IMR-90 (cell line): ENCODE data around the gene AKAP13. TPM values are rescaled to one million over a fixed set of nuclear protein-coding genes. Genes with fewer than 3 reads are reported as not detected.

Experiments used
- ATAC-seq: fragments of 200-7000 bp; cut with Tn5 transposase; 2 replicates; pipeline ENCODE4 v1.9.1; 2020; ENCODE audit warnings: low read depth, mild to moderate bottlenecking, moderate library complexity
- BruUV-seq: library from RNA; stranded (reverse); fragments of 400-500 nt; replicated peaks from 2 replicates; lab custom pipeline; 2021; lab: Mats Ljungman, UMichigan
- CTCF ChIA-PET: fragments of 300-600 bp; formaldehyde crosslinking; extraction: SDS; loops from one replicate; lab custom pipeline; 2021; ENCODE audit warnings: antibody characterized with exemption; lab: Yijun Ruan, JAX
- POLR2A ChIA-PET: fragments of 300-600 bp; sonication (Branson Sonifier 250); formaldehyde crosslinking; loops from one replicate; lab custom pipeline; 2022; ENCODE audit warnings: antibody characterized with exemption; ENCODE audit not compliant: unreplicated experiment; lab: Charles Lee
- DNase-seq: peaks from one replicate; pipeline ENCODE4 v3.0.0; 2013
- H2AFZ ChIP-seq: replicated peaks from 2 replicates; pipeline ENCODE3; 2013; ENCODE audit warnings: low read length, mild to moderate bottlenecking; ENCODE audit not compliant: poor library complexity
- H2AK5ac ChIP-seq: 2 replicates; pipeline ENCODE4 v1.6.1; 2013; ENCODE audit warnings: low read depth, low read length, inconsistent platforms
- H2AK9ac ChIP-seq: replicated peaks from 2 replicates; pipeline ENCODE3; 2013; ENCODE audit warnings: mild to moderate bottlenecking, low read depth, low read length, moderate library complexity; ENCODE audit not compliant: poor library complexity
- H2BK120ac ChIP-seq: 2 replicates; pipeline ENCODE4 v1.6.1; 2013; ENCODE audit warnings: low read depth, low read length, inconsistent platforms
- H2BK15ac ChIP-seq: 3 replicates; pipeline ENCODE4 v1.6.1; 2013; ENCODE audit warnings: low read depth, low read length, inconsistent platforms
- H2BK20ac ChIP-seq: 2 replicates; pipeline ENCODE4 v1.6.1; 2013; ENCODE audit warnings: low read depth, mild to moderate bottlenecking, inconsistent platforms, low read length, moderate library complexity
- H2BK5ac ChIP-seq: 2 replicates; pipeline ENCODE4 v1.6.1; 2013; ENCODE audit warnings: mild to moderate bottlenecking, low read depth, low read length, inconsistent platforms; ENCODE audit not compliant: poor library complexity, severe bottlenecking
- H3K14ac ChIP-seq: replicated peaks from 2 replicates; pipeline ENCODE4 v1.6.1; 2013; ENCODE audit warnings: low read depth, low read length, inconsistent platforms
- H3K18ac ChIP-seq: 2 replicates; pipeline ENCODE4 v1.6.1; 2013; ENCODE audit warnings: low read depth, low read length, control low read depth
- H3K23ac ChIP-seq: 2 replicates; pipeline ENCODE4 v1.6.1; 2013; ENCODE audit warnings: low read depth, low read length, inconsistent platforms
- H3K27ac ChIP-seq: 2 replicates; pipeline ENCODE4 v1.5.1; 2013; ENCODE audit warnings: mild to moderate bottlenecking, control low read depth, low read length; ENCODE audit not compliant: insufficient read depth
- H3K27me3 ChIP-seq: 2 replicates; pipeline ENCODE4 v1.6.1; 2013; ENCODE audit warnings: low read length; ENCODE audit not compliant: control insufficient read depth, insufficient read depth
- H3K36me3 ChIP-seq: 2 replicates; pipeline ENCODE4 v1.6.1; 2013; ENCODE audit warnings: low read length, mixed read lengths; ENCODE audit not compliant: control insufficient read depth, insufficient read depth
- H3K4ac ChIP-seq: 2 replicates; pipeline ENCODE4 v1.6.1; 2013; ENCODE audit warnings: low read depth, low read length, inconsistent platforms
- H3K4me1 ChIP-seq: 2 replicates; pipeline ENCODE4 v1.6.1; 2013; ENCODE audit warnings: low read length, mixed read lengths; ENCODE audit not compliant: control insufficient read depth, insufficient read depth
- H3K4me2 ChIP-seq: 2 replicates; pipeline ENCODE4 v1.6.1; 2013; ENCODE audit warnings: low read depth, mild to moderate bottlenecking, control low read depth, low read length, moderate library complexity
- H3K4me3 ChIP-seq: 2 replicates; pipeline ENCODE4 v1.5.1; 2013; ENCODE audit warnings: low read depth, mild to moderate bottlenecking, control low read depth, low read length, moderate library complexity; ENCODE audit not compliant: insufficient read depth
- H3K56ac ChIP-seq: 2 replicates; pipeline ENCODE4 v1.6.1; 2013; ENCODE audit warnings: low read length, inconsistent platforms; ENCODE audit not compliant: insufficient read depth; ENCODE audit errors: extremely low read depth
- H3K79me1 ChIP-seq, 2 experiments: 2 replicates each; pipeline ENCODE4 v1.6.1; 2013; ENCODE audit warnings: low read length in 2 of 2, inconsistent platforms in 1 of 2, low read depth in 1 of 2
- H3K9ac ChIP-seq: 2 replicates; pipeline ENCODE4 v1.6.1; 2013; ENCODE audit warnings: low read depth, low read length, control low read depth
- H3K9me1 ChIP-seq: 2 replicates; pipeline ENCODE4 v1.6.1; 2013; ENCODE audit warnings: low read length, inconsistent platforms; ENCODE audit not compliant: insufficient read depth
- H3K9me3 ChIP-seq: 2 replicates; pipeline ENCODE4 v1.6.1; 2013; ENCODE audit warnings: low read length; ENCODE audit not compliant: control insufficient read depth, insufficient read depth
- H4K20me1 ChIP-seq: 2 replicates; pipeline ENCODE4 v1.6.1; 2013; ENCODE audit warnings: low read length, inconsistent platforms; ENCODE audit not compliant: insufficient read depth
- H4K5ac ChIP-seq: 2 replicates; pipeline ENCODE4 v1.6.1; 2013; ENCODE audit warnings: mild to moderate bottlenecking, low read depth, low read length, control low read depth
- H4K8ac ChIP-seq, 2 experiments: 2 replicates each; pipeline ENCODE4 v1.6.1; 2013; ENCODE audit warnings: low read depth in 2 of 2, low read length in 2 of 2, control low read depth in 1 of 2, inconsistent platforms in 1 of 2
- H4K91ac ChIP-seq: 2 replicates; pipeline ENCODE4 v1.6.1; 2013; ENCODE audit warnings: low read depth, low read length, inconsistent platforms; ENCODE audit not compliant: insufficient read depth
- CEBPB ChIP-seq: IDR thresholded peaks from 2 replicates; pipeline ENCODE4 v1.6.1; 2012; ENCODE audit warnings: low read depth, low read length, improper control_type of control experiment
- CHD1 ChIP-seq: IDR thresholded peaks from 2 replicates; pipeline ENCODE4 v1.6.1; 2012; ENCODE audit warnings: low read depth, low read length, improper control_type of control experiment
- FOS ChIP-seq: fragments of 150-350 bp; IDR thresholded peaks from 2 replicates; pipeline ENCODE4 v1.6.1; 2016; ENCODE audit warnings: low read depth, low read length
- MAFK ChIP-seq: IDR thresholded peaks from 2 replicates; pipeline ENCODE4 v1.6.1; 2012; ENCODE audit warnings: low read depth, low read length, improper control_type of control experiment
- MXI1 ChIP-seq: IDR thresholded peaks from 2 replicates; pipeline ENCODE4 v1.6.1; 2012; ENCODE audit warnings: low read depth, mild to moderate bottlenecking, low read length, moderate library complexity, borderline replicate concordance
- NFE2L2 ChIP-seq: fragments of 150-350 bp; IDR thresholded peaks from 2 replicates; pipeline ENCODE4 v1.6.1; 2016; ENCODE audit warnings: low read depth, mild to moderate bottlenecking, low read length
- POLR2A ChIP-seq: IDR thresholded peaks from 2 replicates; pipeline ENCODE4 v1.6.1; 2012; ENCODE audit warnings: mild to moderate bottlenecking, low read depth, low read length
- RCOR1 ChIP-seq: IDR thresholded peaks from 2 replicates; pipeline ENCODE4 v1.6.1; 2012; ENCODE audit warnings: mild to moderate bottlenecking, low read length, improper control_type of control experiment; ENCODE audit not compliant: insufficient replicate concordance
- RFX5 ChIP-seq: IDR thresholded peaks from 2 replicates; pipeline ENCODE4 v1.8.0; 2012; ENCODE audit warnings: low read depth, mild to moderate bottlenecking, low read length, moderate library complexity
- SMC3 ChIP-seq: fragments of 150-350 bp; IDR thresholded peaks from 2 replicates; pipeline ENCODE4 v1.6.1; 2016; ENCODE audit warnings: low read depth, mild to moderate bottlenecking, antibody characterized with exemption, low read length, moderate library complexity
- WGBS, 2 experiments: methylation state at CpG; one replicate each; pipeline versions ENCODE4 v1.1.5 to v1.1.7; 2013; ENCODE audit warnings: missing lambda C conversion rate in 2 of 2; ENCODE audit not compliant: insufficient read length in 1 of 2; ENCODE audit errors: extremely low coverage in 2 of 2; 5-methylcytosine and 5-hydroxymethylcytosine counted together
- dilution Hi-C: fragments of 300-500 bp; cut with HindIII; formaldehyde crosslinking; loops from one replicate; pipeline ENCODE4 v1.14.3; 2018; ENCODE audit warnings: low sequenced_read_pairs; ENCODE audit not compliant: unreplicated experiment
- in situ Hi-C: fragments of 300-500 bp; cut with MboI; formaldehyde crosslinking; loops from 3 replicates; pipeline ENCODE4 v1.14.3; 2019; ENCODE audit warnings: low sequenced_read_pairs, inconsistent platforms, mixed read lengths
- intact Hi-C: fragments of 100-400 bp; cut with micrococcal nuclease; formaldehyde crosslinking; loops from 2 replicates; pipeline ENCODE4 v1.10.0; 2022
- polyA plus RNA-seq, 3 experiments: library from polyadenylated mRNA; depleted of rRNA; stranded (reverse); fragments of >200 nt; gene quantifications; 2 replicates each; pipeline ENCODE4 v1.2.3, GENCODE V29; 2012; ENCODE audit warnings: low replicate concordance in 1 of 3
- total RNA-seq: library from RNA; depleted of rRNA; stranded (reverse); fragments of >200 nt; gene quantifications from 2 replicates; pipeline ENCODE4 v1.2.3, GENCODE V29; 2012

Gene AKAP13
- total and polyA plus RNA-seq, 2 of the 4 experiments (the other 2 are of a cell fraction) = 10.4 to 46.4 TPM

GRCh38 chr15:85496551-85497171, 116.3 kb downstream of the AKAP13 start:
- Histone ChIP-seq H4K8ac (no peak overlapping the region), H3K9me1 (peaks cover 14% of the 10 kb centered on the region), H3K14ac (no peak overlapping the region), H3K4me1 (peaks cover 11% of the 10 kb centered on the region), H3K56ac (no peak overlapping the region), H2BK120ac (no peak overlapping the region), H3K4ac (no peak overlapping the region), H4K20me1 (peaks cover 20% of the 10 kb centered on the region; the same call in 1 of the 2 replicates), H2BK20ac (no peak overlapping the region), H2BK5ac (no peak overlapping the region), H4K91ac (no peak overlapping the region), H2AK9ac (no peak overlapping the region), H3K9me3 (no peaks in the 10 kb centered on the region), H3K4me2 (no peak overlapping the region), H2AFZ (no peak overlapping the region), H3K36me3 (no peaks in the 10 kb centered on the region), H3K27ac (no peak overlapping the region), H3K18ac (no peak overlapping the region), H3K27me3 (no peaks in the 10 kb centered on the region), H4K5ac (no peak overlapping the region), H2BK15ac (no peak overlapping the region), H3K79me1 (peaks cover 42 to 84% of the 10 kb centered on the region in 2 experiments), H3K4me3 (no peak overlapping the region), H3K9ac (no peak overlapping the region), H2AK5ac (no peak overlapping the region), H3K23ac (no peak overlapping the region)
- no TSS peak for BruUV-seq
- no CpG with 5 or more reads among the region's 2 CpGs for WGBS, 2 experiments
- in situ Hi-C loops = loop anchor here (5.0 kb wide), 1 partner anchor 204 kb away; no protein-coding TSS in a partner anchor
- DNase-seq (no peak), ATAC-seq (no peak)
- POLR2A ChIA-PET = no interaction called here
- TF ChIP-seq POLR2A (no peak), CHD1 (no peak), CEBPB (no peak), MXI1 (no peak), NFE2L2 (no peak), RCOR1 (no peak), MAFK (no peak), FOS (no peak), RFX5 (no peak), SMC3 (no peak)
- intact Hi-C loops = no loop called here
- dilution Hi-C loops = no loop called here
- CTCF ChIA-PET = no interaction called here
